ENCODE results near the gene ADGRG7.

DNA sequence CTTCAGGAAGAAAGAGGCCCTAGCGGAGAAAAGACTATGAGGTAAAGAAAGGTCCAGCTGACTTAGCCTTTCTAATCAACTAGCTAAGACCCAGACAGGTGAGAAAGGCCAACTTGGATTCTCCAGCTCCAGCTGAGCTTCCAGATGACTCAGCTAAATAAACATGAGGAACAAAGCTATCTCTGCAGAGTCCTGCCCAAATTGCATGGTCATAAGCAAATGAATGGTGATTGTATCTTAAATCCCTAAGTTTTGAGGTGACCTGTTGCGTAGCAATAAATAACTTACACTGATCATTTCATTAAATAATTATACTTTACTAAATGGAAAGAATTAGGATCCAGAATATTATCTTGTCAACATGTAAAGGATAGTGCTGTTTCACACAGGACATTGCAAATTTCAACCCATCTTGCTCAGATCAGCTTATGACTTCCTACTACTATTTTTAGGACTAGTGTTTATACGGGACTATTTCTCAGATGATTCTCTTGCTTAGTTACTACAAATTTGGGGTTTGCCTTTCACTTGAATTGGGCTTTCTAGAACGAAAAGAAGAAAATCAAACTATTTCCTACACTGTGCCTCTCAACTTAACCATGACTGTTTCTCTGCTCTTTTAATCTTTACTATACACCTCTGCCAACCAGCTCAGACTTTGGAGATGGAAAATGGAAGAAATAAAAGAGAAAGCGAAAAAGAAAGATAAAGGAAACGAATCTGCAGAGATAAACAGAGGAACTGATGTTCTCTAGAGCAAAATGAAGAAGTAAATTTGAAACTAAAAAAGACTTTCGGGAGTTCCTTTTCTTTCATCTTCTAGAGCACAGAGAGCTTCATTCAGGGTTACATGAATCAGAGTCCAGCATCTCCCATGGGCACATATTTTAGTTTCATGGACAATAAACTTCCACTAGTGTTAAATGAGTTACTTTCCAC lies 6.6 kb upstream of the ADGRG7 start:
- TF ChIP-seq CTCF (IDR thresholded peaks at IDR 0.05; ENCODE audit: low read length), result no peak
- TF ChIP-seq EZH2 (optimal IDR thresholded peaks at IDR 0.05; ENCODE audit: low read depth, low read length), result no peak

Data from MM.1S (cell line).